ENCODE measurements around the gene PLA2G7. TPM values are rescaled to one million over a fixed set of nuclear protein-coding genes. Genes with fewer than 3 reads are reported as not detected.

PLA2G7 gene
- total RNA-seq, 1 donor from 2014 or later = 0.26 TPM

DNA sequence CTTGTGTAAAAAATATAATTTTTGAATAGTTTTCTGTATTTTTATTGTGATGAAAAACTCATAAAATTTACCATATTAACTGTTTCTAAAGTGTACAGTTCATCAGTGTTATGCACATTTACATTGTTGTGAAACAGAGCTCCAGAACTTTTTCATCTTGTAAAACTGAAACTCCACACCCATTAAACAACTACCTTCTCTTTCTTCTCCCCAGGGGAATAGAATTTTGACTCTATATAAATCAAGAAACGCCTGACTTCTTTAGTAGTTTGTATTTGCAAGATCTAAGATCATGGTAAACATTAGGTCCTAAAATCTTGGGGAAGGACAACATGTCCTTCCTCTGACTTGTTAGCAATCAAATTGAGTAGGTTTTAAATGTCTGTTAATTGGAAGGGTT lies 20.7 kb upstream of the PLA2G7 start:
- H3K4me1 Mint-ChIP-seq = no peaks in the 10 kb centered on the region
- H3K27ac Mint-ChIP-seq (ENCODE audit: unreplicated experiment) = no peak overlapping the region
- H3K9me3 Mint-ChIP-seq = no peaks in the 10 kb centered on the region
- H3K36me3 Mint-ChIP-seq (ENCODE audit: low read depth) = no peaks in the 10 kb centered on the region
- TF ChIP-seq, protein P1, sequence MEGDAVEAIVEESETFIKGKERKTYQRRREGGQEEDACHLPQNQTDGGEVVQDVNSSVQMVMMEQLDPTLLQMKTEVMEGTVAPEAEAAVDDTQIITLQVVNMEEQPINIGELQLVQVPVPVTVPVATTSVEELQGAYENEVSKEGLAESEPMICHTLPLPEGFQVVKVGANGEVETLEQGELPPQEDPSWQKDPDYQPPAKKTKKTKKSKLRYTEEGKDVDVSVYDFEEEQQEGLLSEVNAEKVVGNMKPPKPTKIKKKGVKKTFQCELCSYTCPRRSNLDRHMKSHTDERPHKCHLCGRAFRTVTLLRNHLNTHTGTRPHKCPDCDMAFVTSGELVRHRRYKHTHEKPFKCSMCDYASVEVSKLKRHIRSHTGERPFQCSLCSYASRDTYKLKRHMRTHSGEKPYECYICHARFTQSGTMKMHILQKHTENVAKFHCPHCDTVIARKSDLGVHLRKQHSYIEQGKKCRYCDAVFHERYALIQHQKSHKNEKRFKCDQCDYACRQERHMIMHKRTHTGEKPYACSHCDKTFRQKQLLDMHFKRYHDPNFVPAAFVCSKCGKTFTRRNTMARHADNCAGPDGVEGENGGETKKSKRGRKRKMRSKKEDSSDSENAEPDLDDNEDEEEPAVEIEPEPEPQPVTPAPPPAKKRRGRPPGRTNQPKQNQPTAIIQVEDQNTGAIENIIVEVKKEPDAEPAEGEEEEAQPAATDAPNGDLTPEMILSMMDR (conservative IDR thresholded peaks at IDR 0.05) = no peak
- no peak overlapping the region for H3K4me3 Mint-ChIP-seq
- no peaks in the 10 kb centered on the region for H3K27me3 Mint-ChIP-seq (ENCODE audit: low read depth)
- DNase-seq (ENCODE audit: low read depth, low spot score) = no peak

DNA sequence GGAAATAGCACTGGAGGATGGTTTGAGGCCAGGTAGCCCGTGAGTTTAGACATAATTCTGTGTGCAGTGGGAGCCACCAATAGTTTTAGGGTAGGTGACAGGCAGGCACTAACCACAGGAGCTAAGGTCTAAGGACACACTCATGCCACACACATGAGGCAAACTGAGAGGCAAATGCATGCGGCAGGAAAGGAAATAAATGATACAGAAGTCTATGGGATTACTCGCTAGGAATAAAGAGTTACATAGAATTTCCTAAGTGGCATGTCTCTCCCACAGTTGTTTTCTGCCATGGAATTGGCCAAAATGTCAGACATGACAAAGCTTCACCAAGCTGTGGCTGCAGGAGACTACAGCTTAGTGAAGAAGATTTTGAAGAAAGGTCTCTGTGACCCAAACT lies 16.5 kb upstream of the PLA2G7 start:
- H3K27ac Mint-ChIP-seq (ENCODE audit: unreplicated experiment) = no peak overlapping the region
- H3K36me3 Mint-ChIP-seq (ENCODE audit: low read depth) = no peaks in the 10 kb centered on the region
- no peak for DNase-seq (ENCODE audit: low read depth, low spot score)
- TF ChIP-seq, protein P1 (conservative IDR thresholded peaks at IDR 0.05) = no peak
- H3K4me3 Mint-ChIP-seq = no peak overlapping the region
- H3K4me1 Mint-ChIP-seq = no peaks in the 10 kb centered on the region
- H3K27me3 Mint-ChIP-seq (ENCODE audit: low read depth) = no peaks in the 10 kb centered on the region
- no peaks in the 10 kb centered on the region for H3K9me3 Mint-ChIP-seq

DNA sequence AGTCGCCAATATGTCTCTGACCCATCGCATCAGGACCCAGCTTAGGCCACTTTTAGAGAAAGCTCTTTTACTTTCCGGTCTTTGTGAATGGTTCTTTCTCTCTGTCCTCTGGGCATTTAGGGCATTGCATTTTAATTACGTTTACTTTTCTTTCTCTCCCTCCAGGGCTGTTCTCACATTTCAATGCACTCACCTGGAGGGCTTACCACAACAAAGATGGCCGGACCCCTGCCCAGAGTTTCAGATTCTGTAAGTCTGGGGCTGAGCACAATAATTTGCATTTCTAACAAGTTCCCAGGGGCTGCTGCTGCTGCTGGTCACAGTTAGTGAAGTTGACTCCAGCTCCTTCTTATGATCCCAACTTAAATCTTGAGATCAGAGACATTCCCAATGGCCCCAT lies 14.6 kb upstream of the PLA2G7 start:
- Mint-ChIP-seq H3K4me3 (no peak overlapping the region), H3K27ac (ENCODE audit: unreplicated experiment) (no peak overlapping the region), H3K4me1 (no peaks in the 10 kb centered on the region), H3K9me3 (no peaks in the 10 kb centered on the region), H3K27me3 (ENCODE audit: low read depth) (peaks cover 8% of the 10 kb centered on the region), H3K36me3 (ENCODE audit: low read depth) (no peaks in the 10 kb centered on the region)
- no peak for DNase-seq (ENCODE audit: low read depth, low spot score)
- TF ChIP-seq, protein P1 (conservative IDR thresholded peaks at IDR 0.05) = no peak

DNA sequence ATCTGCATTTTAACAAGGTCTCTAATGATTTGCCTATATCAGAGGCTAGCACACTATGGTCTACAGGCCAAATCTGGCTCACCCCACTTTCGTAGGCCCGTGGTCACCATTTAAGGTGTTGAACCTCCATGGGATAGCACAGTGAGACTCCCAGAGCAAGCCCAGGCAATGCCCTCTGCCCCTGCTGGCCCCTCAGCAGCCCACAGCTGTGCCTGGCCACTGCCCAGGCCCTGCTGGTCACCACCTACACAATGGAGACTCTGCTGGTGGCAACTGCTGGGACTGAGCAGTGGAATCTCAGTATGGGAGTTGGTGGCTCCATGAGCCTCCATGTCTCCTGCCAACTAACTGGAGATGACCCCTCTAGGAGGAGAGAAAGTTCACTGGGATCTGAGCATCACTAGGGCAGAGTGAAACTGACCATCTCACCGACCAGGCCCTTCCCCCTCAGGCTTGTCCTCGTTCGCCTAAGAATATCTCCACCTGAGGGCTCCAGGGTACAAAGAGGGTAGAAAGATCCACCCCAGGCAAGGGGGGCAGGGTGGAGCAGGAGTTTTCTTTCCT lies 13.8 kb upstream of the PLA2G7 start:
- Mint-ChIP-seq H3K27me3 (ENCODE audit: low read depth) (peaks cover 8% of the 10 kb centered on the region), H3K4me3 (no peak overlapping the region), H3K36me3 (ENCODE audit: low read depth) (no peaks in the 10 kb centered on the region), H3K9me3 (no peaks in the 10 kb centered on the region), H3K27ac (ENCODE audit: unreplicated experiment) (no peak overlapping the region), H3K4me1 (no peaks in the 10 kb centered on the region)
- TF ChIP-seq, protein P1 (conservative IDR thresholded peaks at IDR 0.05) = no peak
- DNase-seq (ENCODE audit: low read depth, low spot score) = no peak

DNA sequence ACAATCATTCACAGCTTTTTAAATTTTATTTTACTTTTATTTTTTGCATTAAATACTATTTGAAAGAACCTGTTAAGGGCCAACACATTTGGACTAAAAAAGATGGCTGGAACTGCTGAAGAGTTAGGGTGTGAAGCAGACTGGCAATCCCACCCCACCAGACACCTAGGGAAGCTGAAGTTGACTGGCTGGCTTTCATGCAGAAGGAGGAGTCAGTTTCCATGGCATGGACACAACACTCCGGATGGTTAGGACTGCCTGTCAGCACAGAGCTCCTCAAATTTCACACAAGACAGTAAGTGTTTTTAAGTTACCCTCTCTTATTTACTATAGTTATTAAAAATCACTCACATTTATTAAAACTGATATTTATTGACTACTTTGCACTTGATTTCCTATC lies 11.5 kb upstream of the PLA2G7 start, which contains the start of gene ANKRD66:
Gene ANKRD66 (plus strand): TSS at position 238 of the 400 bp plus-strand sequence. CDS start 5,016 bp downstream, outside the sequence.
- Mint-ChIP-seq H3K4me3 (no peak within 1 kb of the TSS), H3K27me3 (ENCODE audit: low read depth) (peaks cover 8% of the 10 kb centered on the region), H3K27ac (ENCODE audit: unreplicated experiment) (no peak within 1 kb of the TSS), H3K4me1 (no peaks in the 10 kb centered on the region), H3K9me3 (peaks cover 2% of the 10 kb centered on the region), H3K36me3 (ENCODE audit: low read depth) (no peaks in the 10 kb centered on the region)
- TF ChIP-seq, protein P1 (conservative IDR thresholded peaks at IDR 0.05) = no peak
- DNase-seq (ENCODE audit: low read depth, low spot score) = no peak

Measured in neural crest cell (in vitro differentiated cells).